HG03108 (cell line): Measurements from ENCODE around the gene GCK.
"Not testable (repeated sequence)": the region's sequence is repeated elsewhere in the genome, so short reads cannot be mapped to it uniquely, and the experiment has no call there.

Source experiments
- ATAC-seq: cut with Tn5 transposase; IDR thresholded peaks from one replicate; pipeline ENCODE4 v1.9.1; 2021; ENCODE audit warnings: moderate library complexity; ENCODE audit not compliant: unreplicated experiment

The GCK gene

DNA sequence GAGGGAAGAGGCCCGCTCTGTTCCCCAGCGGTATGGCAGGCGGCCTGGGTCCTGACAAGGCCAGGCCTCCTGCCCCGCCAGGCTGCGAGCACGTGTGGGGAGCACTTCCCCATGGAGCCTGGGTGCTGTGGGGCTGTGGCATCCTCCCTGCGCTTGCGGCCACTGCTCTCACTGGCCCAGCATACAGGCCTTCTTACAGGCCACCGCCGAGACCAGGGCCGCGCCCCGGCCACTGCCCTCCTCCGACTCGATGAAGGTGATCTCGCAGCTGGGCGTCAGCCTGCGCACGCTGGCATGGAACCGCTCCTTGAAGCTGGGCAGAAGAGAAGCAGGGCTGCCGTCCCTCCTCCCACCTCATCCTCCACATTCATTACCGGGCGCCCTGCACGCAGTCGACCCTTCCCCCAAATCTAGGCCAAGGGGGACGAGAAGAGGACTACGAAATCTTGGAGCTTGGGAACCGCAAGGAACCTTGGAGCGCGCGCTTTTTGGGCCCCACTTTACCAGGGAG, 44.2 kb downstream of the GCK start:
- ATAC-seq, result no peak

DNA sequence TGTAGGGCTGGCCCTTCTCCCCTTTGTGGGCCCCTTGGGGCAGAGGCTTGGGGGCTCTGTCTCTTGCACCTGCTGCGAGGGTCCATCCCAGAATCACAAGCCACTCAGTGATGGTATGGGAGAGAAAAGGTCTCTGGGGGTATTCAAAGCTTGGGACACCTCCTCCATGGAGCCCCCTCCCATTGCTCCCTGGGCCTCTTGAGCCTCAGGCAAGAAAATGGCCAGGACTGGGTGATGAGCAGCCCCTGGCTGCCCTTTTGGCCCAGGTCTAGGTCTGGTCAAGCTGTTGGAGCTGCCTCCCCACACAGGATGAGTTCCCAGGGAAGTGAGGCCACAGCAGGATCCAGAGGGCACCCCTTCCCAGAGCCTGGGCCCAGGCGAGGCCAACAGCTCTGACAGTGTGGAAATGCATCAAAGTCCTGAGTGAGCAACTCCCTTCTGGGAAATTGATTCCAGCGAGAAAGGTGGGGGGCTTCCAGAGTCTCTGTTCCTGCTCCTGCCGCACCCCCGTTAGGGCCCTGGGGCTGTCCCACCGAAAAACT, 44.7 kb downstream of the GCK start:
- ATAC-seq, result no peak

DNA sequence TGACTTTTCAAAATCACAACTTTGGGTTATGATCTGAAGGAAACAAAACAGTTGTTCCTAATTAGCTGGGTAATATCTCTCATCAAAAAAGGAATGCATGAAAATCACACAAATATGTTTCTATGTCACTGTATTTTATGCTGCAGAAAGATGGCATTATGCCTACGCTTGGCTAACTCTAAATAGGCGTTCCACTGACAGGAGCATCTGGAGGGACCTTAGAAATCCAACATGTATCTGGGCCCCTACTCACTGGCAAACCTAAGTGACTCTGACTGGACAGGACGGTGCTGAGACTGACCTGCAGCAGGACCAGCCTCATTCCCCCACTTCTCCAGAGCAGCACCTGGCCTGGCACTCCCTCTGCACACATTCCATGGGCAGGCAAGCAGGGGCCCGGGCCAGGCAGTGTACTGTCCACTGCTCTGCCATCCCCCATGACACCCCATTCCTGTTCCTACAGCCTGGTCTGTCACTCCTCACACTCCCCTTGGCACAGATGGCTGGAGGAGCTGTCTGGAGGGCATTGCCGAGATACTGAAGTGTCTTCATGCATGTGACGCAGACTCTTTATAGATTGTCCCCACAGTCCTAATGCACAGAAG, 45.5 kb downstream of the GCK start:
- ATAC-seq, result no peak

DNA sequence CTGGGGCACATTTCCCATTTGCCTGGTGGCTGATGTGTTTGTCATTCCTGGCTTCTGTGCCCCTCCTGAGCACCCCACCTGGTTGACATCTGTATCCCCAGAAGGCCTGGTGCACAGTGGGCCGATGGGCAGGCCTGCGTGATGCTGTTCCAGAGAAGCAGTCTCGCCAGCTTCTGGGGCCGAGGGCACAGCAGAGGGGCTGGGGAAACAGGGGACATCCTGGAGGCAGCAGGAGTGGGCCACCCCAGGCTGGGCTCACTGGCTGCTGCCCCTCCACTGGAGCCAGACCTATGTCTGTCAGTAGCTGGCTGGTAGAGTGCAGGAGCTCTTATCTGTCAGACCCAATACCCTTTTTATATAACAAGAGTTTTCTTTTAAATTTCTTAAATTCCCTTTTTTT, 47.2 kb downstream of the GCK start:
- ATAC-seq, result no peak

DNA sequence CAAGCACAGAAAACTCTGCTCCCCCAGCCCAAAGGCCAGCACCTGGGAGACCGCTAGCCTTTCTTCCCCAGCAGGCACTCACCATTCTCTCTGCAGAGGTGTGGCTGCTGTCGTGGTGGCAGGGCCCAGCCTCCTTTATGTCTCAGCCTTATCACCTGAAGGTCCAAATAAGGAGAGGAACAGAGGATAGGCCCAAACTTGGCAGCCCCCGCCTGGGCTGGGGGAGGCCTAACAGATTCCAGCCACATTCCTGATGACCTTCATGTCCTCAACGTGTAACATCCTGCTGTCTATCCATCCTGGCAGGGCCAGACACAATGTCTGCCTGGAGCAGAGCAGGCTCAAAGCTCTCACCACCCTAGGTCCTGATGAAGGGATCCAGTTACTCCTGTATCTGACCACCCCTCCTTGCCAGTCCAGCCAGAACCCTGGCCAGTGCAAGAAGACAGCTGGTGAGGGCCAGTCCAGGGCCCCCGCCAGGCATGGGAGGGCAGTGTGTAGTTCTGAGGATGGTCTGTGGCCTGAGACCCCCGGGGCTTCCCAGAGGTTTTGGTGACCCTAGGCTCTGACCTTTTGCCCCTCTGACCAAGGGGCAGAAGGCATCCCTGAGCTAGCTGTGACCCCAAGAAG, 47.9 kb downstream of the GCK start, which contains the start of gene MYL7:
Gene MYL7 (minus strand): TSS at position 112 of the 630 bp plus-strand sequence. CDS start 27 bp downstream, at position 85.
- no peak for ATAC-seq

DNA sequence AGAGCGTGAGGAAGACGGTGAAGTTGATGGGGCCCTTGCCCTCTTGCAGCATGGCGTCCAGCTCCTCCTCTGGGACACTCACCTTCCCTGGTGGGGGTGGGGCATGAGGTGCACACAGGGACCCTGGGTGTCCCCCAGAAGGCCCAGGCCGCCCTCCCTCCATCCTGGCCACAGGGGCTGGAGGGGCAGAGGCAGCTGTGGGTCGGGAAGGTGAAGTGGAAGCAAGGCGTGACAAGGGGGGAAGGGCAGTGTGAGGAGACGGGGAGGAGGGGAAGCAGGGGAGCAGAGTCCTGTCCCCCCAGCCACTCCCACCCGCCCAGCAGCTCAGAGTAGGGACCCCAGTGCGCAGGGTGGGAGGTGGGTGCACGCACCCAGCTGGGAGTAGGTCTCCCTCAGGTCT, 48.9 kb downstream of the GCK start:
- ATAC-seq, result no peak

DNA sequence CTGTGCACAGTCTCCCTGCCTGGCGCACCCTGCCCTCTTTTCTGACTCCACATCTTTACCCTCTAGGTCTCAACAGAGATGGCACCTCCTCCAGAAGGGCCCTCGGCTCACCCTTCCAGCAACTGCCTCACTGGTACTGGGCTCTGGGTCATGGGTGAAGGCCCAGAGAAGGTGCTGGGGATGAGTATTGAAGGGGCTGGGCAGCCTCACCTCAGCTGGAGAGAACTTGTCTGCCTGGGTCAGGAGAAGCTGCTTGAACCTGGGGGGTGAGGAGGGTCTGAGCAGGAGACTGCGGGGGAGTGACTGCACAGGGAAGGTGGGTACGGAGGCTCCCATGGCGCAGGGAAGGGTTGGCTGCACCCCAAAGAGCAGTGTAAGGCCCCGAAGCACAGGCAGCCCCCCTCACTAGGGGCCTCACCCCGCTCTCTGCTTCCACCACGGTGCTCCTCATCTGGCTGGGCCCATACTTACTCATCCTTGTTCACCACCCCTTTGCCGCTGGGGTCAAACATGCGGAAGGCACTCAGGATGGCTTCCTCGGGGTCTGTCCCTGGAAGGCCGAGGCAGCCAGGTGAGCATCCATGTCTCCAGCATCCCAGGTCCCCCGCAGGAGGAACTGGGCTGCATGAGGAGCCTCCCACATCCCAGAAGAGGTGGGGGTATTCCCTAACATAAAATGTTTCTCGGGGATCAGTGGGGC, 49.8 kb downstream of the GCK start:
- no peak for ATAC-seq

DNA sequence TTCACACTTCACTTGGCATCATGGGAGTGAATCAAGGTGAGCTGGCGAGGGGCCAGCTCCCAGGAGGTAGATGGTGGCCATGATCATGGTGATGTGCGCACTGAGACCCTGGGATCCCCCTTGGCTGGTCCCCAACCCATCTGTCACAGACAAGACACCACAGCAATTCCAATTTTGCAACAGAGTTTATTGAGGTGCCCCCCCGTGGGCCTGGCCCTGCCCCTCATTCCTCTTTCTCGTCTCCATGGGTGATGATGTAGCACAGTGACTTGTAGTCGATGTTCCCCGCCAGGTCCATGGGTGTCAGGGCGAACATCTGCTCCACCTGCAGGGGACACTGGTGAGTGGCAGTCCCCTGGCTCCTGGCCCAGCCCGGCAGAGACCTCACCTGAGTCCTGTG, 50.5 kb downstream of the GCK start:
- ATAC-seq, result no peak

DNA sequence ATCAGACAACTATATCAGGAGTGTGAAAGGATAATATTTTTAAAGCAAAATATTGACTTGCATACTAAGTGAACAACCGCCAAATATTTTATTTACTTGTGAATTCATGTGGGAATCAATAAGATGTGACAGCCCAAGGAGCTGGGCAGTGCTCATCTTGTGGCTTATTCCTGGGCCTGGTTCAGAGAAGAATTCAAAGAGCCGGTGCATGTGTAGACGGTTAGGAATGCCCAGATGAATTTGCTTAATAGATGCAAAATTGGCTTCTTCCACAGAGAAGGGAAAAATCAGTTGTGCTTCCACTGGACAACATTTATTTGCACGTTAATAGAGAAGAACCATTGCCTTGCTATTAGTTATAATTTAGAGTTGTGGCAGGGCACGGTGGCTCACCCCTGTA, 52.5 kb downstream of the GCK start:
- no peak for ATAC-seq

DNA sequence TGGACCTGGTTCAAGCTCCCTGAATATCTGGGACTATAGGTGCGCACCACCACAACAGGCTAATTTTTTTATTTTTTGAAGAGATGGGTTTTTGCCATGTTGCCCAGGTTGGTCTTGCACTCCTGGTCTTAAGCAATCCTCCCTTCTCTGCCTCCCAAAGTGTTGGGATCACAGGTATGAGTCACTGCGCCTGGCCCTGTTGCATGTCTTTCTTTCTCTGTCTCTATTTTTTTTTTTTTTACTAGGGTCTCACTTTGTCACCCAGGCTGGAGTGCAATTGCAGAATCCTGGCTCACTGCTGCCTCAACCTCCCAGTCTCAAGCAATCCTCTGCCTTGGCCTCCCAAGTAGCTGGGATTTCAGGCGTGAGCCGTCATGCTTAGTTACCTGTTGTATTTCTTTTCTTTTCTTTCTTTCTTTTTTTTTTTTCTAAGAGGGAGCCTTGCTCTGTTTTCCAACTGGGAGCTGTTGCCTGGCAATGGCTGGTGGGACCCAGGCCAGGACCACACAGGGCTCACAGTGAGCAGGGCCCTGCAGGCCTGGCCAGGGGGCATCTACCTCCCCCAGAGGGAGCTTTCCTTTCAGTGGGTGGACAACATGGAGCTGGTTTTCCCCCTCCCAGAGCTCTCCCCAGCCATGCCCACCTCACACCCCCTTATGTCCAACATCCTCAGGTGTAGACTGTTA, 54.2 kb downstream of the GCK start:
- no peak for ATAC-seq

DNA sequence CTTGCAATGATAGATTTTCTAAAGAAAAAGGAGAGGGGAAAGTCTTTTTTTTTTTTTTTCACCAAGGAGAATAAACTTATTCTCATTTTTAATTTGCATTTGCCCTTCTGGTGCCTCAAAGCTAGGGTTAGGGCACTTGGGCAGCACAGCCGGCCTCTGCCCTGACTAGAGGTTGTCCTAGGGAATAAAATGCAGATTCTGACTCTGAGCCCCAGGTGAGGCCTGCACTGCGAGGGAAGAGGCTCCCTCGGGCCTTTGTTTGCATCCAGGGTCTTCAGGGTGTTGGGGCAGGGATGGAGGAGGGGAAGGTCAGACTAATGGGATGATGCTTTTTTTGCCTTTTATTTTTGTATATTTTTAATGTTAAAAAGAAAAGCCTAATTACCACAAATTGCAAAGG, 55.9 kb downstream of the GCK start:
- no peak for ATAC-seq

DNA sequence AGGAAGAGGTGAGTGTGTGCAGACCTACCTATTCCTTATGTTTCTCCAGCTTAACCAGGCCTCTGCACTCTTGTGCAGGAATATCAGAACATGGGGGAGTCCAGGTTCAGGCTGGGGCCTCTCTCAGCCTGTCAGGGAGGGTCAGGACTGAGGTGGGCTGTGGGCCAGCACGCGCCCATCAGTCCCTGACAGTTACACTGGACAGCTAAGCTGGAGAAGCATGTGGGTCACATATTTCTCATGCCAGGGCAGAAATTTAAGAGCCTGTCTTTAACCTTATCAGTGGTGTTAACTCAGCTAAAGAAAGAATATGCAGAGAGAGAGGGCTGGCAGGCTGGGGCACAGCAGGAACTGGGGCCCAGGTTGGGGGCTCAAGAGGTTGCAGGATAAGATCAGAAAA, 57.2 kb downstream of the GCK start:
- no peak for ATAC-seq

DNA sequence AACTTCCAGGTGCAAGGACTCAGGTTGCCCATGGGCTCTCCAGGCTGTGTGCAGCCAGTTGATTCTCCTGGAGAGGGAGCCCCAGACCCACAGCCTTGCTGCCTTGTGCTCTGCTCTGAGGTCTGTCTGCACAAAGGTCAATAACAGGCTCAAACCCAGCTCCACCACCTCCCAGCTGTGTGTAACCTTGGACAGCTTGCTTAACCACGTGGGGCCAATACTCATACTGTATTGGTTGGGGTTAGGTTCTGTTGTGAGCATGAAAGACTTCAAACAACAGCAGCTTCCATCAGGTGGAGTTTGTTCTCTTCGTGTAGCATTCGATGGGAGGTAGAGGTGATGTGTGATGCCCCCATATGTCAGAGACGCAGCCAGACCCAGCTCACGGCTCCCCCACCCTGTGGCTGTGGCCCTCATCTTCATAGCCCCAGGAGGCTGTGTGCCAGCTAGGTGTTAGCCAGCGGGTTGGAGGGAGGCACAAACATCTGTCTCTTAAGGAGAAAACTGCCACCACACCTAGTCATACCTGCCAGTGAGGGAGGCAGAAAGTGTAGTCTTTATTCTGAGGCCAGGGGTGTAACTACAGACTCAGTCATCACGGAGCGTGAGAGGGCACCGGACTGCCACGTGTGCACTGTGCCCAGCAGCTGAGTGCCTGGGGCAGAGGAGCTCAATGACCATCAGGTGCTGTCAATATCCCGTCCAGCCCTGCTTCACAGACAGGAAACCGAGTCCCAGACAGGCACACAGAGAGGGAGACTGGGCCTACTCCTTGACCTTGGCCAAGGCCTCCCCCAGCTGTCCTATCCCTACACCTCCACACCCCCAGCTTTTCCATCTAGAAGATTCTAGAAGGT, 57.8 kb downstream of the GCK start:
- ATAC-seq, result no peak

DNA sequence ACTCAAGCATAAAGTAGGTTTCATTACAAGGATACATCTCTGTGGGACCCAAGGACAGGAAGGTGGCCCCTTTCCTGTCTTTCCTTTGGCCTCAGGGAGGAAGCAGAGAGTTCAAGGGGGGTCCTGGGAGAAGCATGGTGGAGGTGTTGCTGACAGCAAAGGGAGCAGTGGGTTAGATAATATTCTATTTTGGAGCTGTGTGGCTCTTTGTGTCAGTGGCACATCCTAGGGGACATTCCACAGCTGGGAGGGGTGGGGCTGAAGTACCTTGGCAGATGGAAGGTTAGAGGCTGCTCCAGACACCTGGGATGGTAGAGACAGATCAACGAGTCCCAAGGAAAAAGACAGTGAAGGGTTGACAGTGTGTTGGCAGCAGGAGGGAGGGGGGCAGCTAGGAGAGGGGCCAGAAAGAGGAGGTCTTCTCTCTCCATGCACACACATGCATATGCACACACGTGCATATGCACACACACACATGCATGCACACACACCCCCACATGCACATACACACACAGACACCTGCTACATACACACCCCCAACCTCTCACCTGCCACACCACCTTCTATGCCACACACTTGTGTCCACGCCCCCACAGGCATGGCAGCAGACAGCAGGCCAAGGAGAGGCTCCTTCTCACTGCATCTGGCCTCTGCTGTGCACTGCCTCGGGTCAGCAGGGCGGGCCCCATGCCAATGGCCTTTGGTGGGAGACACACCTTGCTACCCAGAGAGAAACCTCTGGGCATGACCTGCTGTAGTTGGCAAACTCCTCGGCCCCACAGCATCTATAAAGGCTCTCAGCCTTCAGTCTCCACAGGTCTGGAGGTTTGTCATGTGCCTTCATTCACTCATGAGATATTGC, 60.3 kb downstream of the GCK start:
- ATAC-seq, result no peak

DNA sequence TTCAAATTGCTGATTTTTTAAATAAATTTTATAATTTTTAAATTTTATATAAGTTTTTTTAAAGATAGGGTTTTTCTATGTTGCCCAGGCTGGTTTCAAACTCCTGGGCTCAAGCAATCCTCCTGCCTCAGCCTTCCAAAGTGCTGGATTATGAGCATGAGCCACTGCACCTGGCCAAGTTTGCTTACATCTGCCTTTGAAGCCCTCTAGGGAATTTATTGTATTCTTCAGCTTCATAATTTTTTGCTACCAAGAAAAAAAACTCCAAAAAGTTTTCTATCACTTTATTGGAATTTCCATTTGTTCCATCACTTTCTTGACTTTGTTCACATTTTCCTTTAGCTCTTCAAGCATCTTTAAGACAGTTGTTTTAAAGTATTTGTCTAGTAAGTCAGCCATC, 62.1 kb downstream of the GCK start:
- ATAC-seq, result no peak

DNA sequence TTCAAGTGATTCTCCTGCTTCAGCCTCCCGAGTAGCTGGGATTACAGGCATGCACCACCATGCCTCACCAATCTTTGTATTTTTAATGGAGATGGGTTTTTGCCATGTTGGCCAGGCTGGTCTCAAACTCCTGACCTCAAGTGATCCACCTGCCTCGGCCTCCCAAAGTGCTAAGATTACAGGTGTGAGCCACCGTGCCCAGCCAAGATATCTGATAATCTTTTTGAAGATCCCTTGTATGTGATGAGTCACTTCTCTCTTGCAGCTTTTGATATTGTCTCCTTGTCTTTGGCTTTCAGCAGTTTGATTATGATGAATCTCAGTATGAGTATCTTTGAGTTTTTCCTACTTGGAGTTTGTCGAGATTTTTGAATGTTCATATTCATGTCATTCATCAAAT, 62.7 kb downstream of the GCK start:
- ATAC-seq, result not testable (repeated sequence)

DNA sequence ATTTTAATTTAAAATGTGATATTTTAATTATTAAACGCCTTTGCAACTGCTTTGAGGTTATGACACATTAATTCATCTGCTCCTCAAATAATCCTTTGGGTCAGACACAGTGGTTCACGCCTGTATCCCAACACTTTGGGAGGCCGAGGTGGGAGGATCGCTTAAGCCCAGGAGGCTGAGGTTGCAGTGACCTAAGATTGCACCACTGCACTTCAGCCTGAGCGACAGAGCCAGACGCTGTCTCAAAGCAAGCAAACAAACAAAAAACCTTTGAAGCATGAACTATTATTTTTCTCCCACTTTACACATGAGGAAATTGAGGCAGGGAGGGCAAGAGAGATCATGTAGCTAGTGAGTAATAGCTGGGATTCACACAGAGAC, 64.4 kb downstream of the GCK start:
- no peak for ATAC-seq

DNA sequence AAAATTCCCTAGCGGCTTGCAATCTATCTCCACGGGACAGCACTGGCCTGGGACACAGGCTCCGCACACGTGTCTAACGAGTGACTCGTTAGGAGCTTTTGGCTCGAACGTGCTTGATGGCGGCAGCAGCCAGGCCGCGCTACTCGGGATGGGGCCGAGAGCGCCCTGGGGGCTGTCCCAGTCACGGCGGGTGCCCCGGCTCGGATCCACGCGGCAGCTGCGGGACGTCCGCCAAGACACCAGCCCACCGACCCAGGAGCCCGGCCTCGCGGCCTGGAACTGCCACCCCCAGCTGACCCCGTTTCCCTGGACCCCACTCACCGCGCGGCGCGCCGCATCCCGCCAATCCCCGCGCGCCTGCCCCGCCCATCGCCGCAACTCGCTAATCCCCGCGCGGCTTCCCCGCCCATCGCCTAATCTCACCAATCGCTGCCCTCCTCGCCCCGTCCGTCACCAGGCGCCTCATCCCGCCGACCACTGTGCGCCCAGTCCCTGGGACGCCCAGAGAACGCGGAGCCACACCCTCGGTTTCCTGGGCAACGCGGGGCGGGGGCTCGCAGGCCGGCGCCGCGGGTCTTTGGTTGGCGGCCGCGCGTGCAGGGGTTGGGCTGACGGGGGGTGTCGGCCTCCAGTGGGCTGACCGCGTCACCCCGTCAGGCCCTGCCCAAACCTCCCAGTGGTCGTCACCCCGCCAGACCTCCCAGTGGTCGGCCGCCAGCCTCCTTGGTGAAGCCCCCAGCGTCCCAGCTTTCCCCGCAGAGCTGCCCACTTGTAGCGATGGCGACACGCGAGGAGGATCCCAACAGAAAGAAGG, 65.8 kb downstream of the GCK start, which contains the start of gene POLD2:
Gene POLD2 (minus strand): TSS at position 359 of the 814 bp plus-strand sequence. CDS start 1,495 bp downstream, outside the sequence.
- peak; percentile 99 for ATAC-seq
